Omental fat pad (tissue), 4 donors: ENCODE data around the gene COL23A1. TPM values are rescaled to one million over a fixed set of nuclear protein-coding genes. Genes with fewer than 3 reads are reported as not detected.

ENCODE experiments used
- ATAC-seq: fragments of 150-250 bp; one replicate; pipeline ENCODE4 v1.9.1; 2016; ENCODE audit warnings: mild to moderate bottlenecking, moderate library complexity; ENCODE audit not compliant: low FRiP score
- DNase-seq: peaks from one replicate; pipeline ENCODE4 v3.0.0-alpha.2; 2019; ENCODE audit warnings: low spot score
- total RNA-seq, 4 donors: library from RNA; depleted of rRNA; stranded (reverse); fragments of >200 nt; gene quantifications; one replicate each; pipeline ENCODE4 v1.1.0, GENCODE V29; 2016
- TF ChIP-seq, protein P1 (sequence below), 3 donors: fragments of 450-650 bp; IDR thresholded peaks; one replicate each; pipeline ENCODE4 v1.5.1; 2016 to 2017; ENCODE audit warnings: antibody characterized with exemption in 3 of 3, mild to moderate bottlenecking in 3 of 3, moderate library complexity in 2 of 3

Gene COL23A1
- total RNA-seq, 4 donors from 2014 or later: 0.12 to 1.0 (median 0.49) TPM

DNA sequence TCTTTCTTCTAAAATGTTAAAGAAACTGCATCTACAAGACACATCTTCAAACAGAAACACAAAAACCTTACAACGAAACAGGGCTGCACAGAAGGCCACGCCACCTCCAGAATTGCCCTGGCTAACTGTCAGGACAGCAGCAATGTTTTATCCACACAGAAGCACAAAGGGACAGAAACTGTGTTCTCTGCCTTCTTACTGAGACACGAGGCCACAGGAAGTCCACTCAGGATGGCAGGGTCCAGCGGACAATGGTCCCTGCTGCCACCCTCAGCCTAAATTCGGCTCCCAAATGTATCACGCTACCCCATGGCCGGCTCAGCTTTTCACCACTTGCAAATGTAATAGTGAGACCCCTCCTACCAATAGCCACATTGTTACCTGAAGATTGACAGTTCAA is 197.8 kb downstream of the COL23A1 start:
- ATAC-seq (no peak), DNase-seq (no peak)
- TF ChIP-seq, protein P1, sequence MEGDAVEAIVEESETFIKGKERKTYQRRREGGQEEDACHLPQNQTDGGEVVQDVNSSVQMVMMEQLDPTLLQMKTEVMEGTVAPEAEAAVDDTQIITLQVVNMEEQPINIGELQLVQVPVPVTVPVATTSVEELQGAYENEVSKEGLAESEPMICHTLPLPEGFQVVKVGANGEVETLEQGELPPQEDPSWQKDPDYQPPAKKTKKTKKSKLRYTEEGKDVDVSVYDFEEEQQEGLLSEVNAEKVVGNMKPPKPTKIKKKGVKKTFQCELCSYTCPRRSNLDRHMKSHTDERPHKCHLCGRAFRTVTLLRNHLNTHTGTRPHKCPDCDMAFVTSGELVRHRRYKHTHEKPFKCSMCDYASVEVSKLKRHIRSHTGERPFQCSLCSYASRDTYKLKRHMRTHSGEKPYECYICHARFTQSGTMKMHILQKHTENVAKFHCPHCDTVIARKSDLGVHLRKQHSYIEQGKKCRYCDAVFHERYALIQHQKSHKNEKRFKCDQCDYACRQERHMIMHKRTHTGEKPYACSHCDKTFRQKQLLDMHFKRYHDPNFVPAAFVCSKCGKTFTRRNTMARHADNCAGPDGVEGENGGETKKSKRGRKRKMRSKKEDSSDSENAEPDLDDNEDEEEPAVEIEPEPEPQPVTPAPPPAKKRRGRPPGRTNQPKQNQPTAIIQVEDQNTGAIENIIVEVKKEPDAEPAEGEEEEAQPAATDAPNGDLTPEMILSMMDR (IDR thresholded peaks at IDR 0.05): no peak

DNA sequence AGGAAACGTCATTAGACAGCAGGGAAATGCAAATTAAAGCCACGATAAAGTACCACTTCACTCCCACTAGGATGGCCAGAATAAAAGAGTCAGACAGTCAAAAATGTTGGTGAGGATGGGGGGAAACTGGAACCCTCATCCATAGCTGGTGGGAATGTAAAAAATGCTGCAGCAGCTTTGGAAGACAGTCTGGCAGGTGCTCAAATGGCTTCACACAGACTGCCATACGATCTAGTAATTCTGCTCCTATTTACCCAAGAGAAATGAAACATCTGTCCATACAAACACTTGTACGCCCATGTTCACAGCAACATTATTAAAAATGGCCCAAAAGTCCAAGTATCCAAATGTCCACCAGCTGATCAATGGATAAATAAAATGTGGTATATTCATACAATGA is 198.7 kb downstream of the COL23A1 start:
- TF ChIP-seq, protein P1 (IDR thresholded peaks at IDR 0.05): no peak
- ATAC-seq (no peak), DNase-seq (no peak)

DNA sequence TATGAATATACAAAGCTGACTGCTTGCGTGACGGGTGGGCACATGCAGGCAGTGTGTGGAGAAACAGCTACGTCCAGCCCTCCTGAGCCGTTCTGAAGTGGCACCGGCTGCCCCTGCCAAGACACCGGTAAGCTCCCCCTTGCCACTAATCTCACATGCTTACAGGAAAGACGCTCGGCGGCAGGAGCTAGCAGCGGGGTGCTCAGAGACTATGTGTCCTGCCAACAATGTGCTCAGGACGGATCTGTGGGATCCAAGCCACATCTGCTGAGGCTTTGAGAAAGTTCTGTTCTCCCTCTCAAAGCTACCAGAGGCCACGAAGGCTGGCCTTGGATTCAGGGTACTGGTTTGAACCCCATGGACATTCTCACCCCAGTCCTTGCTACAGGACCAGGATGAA is 200.4 kb downstream of the COL23A1 start:
- TF ChIP-seq, protein P1 (IDR thresholded peaks at IDR 0.05): no peak
- DNase-seq (no peak), ATAC-seq (no peak)

DNA sequence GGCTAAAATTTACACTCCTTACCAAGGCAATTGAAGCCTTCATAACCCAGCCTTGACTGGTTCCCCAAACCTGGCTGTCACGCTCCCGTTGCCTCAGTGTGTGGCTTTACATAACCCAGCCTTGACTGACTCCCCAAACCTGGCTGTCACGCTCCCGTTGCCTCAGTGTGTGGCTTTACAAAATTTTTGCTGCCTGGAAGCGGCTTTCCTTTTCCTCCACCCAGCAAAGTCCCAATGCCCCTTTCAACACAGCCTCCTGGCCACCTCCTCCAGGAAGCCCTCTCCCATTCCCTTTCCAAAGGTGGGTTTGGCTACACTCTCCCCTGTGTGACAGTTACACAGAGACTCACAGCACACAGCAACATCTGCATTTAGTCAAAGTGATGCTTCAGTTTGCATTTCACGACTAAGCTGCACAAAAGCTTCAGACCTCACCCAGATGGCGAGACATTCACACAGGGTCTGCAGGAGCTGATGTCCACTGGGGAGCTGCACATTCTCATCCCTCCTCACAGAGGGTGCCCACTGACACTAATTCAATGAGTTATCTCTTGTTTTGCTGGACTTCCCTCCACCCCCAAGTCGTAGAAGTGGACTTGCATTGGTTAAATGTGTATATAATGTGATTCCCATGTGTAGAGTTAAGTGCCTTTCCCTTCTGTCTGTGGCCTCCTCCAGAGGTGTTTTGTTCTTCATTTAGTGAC is 201.0 kb downstream of the COL23A1 start:
- DNase-seq: no peak
- ATAC-seq: no peak
- TF ChIP-seq, protein P1 (IDR thresholded peaks at IDR 0.05): no peak

DNA sequence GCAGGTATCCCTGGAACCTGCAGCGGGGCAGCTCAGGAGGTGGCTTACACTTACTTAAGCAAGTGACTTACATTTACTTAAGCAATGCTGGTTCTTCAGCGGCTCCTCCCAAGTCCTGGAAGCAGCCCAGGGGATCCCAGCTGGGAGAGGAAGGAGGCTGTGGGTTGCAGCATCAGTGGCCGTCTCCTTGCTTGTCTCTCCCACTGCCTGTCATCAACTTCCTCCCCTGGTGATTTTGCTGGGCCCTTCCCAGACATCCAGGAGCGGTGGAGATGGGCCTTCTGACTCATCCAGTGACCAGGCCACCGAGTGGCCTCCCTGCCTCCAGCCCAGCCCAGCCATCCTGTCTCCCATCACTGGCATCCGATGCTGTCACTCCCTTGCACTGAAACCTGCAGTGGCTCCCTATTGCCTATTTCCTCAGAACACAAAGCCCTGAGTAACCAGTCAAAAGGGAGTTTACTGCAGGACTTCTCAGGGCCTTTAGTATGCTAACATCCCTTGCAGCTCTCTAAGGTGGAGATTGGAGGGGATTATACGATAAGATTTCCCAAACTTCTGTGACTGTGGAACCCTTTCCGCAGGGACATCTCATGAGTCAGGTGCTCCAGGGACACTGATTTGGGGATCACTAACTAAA is 201.7 kb downstream of the COL23A1 start:
- no peak for DNase-seq
- TF ChIP-seq, protein P1 (IDR thresholded peaks at IDR 0.05): no peak

DNA sequence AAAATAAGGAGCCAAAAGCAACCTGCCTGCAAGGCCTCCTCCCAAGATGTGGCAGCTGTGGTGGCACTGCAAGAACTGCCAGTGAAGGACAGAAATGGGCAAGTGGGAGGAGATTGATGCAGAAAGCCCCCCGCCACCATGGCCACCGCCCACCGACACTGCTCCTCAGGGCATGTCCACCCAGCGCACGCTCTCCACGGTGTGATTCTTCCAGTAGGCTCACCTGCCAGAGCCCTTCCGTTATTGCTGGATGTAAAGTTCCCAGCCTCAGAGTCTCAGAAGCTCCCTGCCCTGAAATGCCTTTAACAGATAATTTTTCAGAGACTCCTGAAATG is 202.4 kb downstream of the COL23A1 start:
- DNase-seq: no peak
- TF ChIP-seq, protein P1 (IDR thresholded peaks at IDR 0.05): no peak
- no peak for ATAC-seq

More for the DNA sequence above, 201.7 kb downstream of the COL23A1 start:
- ATAC-seq: peak; percentile 30
